Measurements from ENCODE around the gene SPOUT1. TPM values are rescaled to one million over a fixed set of nuclear protein-coding genes. Genes with fewer than 3 reads are reported as not detected.

Gene SPOUT1
- total RNA-seq, 4 donors from 2014 or later: 9.6 to 26.0 (median 21.1) TPM

- WGBS, 2 donors (ENCODE audit: low coverage in 1 of 2): no CpG with 5 or more reads among the region's 3 CpGs
- no peaks in the 10 kb centered on the region for H3K27me3 ChIP-seq
- H3K36me3 ChIP-seq: peaks cover 0 to 64% of the 10 kb centered on the region in 2 donors
- no peaks in the 10 kb centered on the region for H3K4me1 ChIP-seq
- H3K4me3 ChIP-seq: no peak overlapping the region
- no peak for ATAC-seq
- no peak overlapping the region for H3K27ac ChIP-seq
- no peaks in the 10 kb centered on the region for H3K9me3 ChIP-seq
- TF ChIP-seq POLR2AphosphoS5 (IDR thresholded peaks at IDR 0.05) (no peak), CTCF (IDR thresholded peaks at IDR 0.05) (no peak), POLR2A (IDR thresholded peaks at IDR 0.05) (no peak), EP300 (IDR thresholded peaks at IDR 0.05) (no peak)
Observed at GRCh38 chr9:128808543-128808942, 21.1 kb downstream of the SPOUT1 start.

GRCh38 chr9:128807827-128808226 lies 21.8 kb downstream of the SPOUT1 start:
- H3K4me3 ChIP-seq: no peak overlapping the region
- ATAC-seq: no peak

GRCh38 chr9:128805661-128806060 lies 23.9 kb downstream of the SPOUT1 start:
- no peak overlapping the region for H3K4me3 ChIP-seq

More at GRCh38 chr9:128807827-128808226, 21.8 kb downstream of the SPOUT1 start:
- Histone ChIP-seq H3K36me3 (peaks cover 0 to 71% of the 10 kb centered on the region in 2 donors), H3K9me3 (no peaks in the 10 kb centered on the region), H3K27me3 (no peaks in the 10 kb centered on the region), H3K27ac (no peak overlapping the region), H3K4me1 (no peaks in the 10 kb centered on the region)
- no CpG with 5 or more reads among the region's 14 CpGs for WGBS, 2 donors (ENCODE audit: low coverage in 1 of 2)
- no peak for TF ChIP-seq EP300 (IDR thresholded peaks at IDR 0.05)
- TF ChIP-seq POLR2A (IDR thresholded peaks at IDR 0.05): no peak
- TF ChIP-seq POLR2AphosphoS5 (IDR thresholded peaks at IDR 0.05): no peak
- TF ChIP-seq CTCF (IDR thresholded peaks at IDR 0.05): no peak

GRCh38 chr9:128802482-128802881 lies 27.1 kb downstream of the SPOUT1 start:
- peaks cover 0 to 100% of the 10 kb centered on the region in 2 donors for H3K36me3 ChIP-seq
- no peaks in the 10 kb centered on the region for H3K4me1 ChIP-seq
- TF ChIP-seq EP300 (IDR thresholded peaks at IDR 0.05) (no peak), POLR2A (IDR thresholded peaks at IDR 0.05) (no peak), POLR2AphosphoS5 (IDR thresholded peaks at IDR 0.05) (no peak), CTCF (IDR thresholded peaks at IDR 0.05) (no peak)
- no peak overlapping the region for H3K27ac ChIP-seq
- H3K4me3 ChIP-seq: no peak overlapping the region
- no peaks in the 10 kb centered on the region for H3K27me3 ChIP-seq
- no peaks in the 10 kb centered on the region for H3K9me3 ChIP-seq
- WGBS, 2 donors (ENCODE audit: low coverage in 1 of 2): 92 to 100% methylated on average over 2 to 4 of the region's 4 CpGs
- ATAC-seq: no peak

More at GRCh38 chr9:128805661-128806060, 23.9 kb downstream of the SPOUT1 start:
- Histone ChIP-seq H3K9me3 (no peaks in the 10 kb centered on the region), H3K27ac (no peak overlapping the region), H3K27me3 (no peaks in the 10 kb centered on the region), H3K36me3 (peaks cover 0 to 93% of the 10 kb centered on the region in 2 donors), H3K4me1 (no peaks in the 10 kb centered on the region)
- no peak for ATAC-seq
- no peak for TF ChIP-seq POLR2A (IDR thresholded peaks at IDR 0.05)
- no peak for TF ChIP-seq POLR2AphosphoS5 (IDR thresholded peaks at IDR 0.05)
- no peak for TF ChIP-seq CTCF (IDR thresholded peaks at IDR 0.05)
- no peak for TF ChIP-seq EP300 (IDR thresholded peaks at IDR 0.05)
- WGBS, 2 donors (ENCODE audit: low coverage in 1 of 2): 72 to 73% methylated on average over 3 to 5 of the region's 14 CpGs

DNA sequence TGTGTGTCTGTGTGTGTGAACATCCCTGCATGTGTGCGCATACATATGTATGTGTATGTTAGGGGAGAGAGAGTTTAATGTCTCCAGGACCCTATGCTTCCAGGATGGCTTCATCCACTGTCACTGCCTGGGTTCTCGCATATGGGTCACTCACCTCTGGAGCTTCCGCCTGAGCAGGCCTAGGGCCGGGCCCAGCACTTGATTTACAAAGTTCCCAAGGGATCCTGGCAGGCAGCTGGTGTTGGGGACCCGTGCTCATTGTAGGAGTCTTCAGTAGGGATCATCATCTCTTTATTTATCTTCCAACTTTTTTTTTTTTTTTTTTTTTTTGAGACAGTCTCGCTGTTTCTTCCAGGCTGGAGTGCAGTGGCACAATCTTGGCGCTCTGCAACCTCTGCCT lies 29.5 kb downstream of the SPOUT1 start:
- Histone ChIP-seq H3K27me3 (no peaks in the 10 kb centered on the region), H3K27ac (no peak overlapping the region), H3K9me3 (no peaks in the 10 kb centered on the region), H3K4me3 (no peak overlapping the region), H3K4me1 (no peaks in the 10 kb centered on the region), H3K36me3 (peaks cover 0 to 100% of the 10 kb centered on the region in 2 donors)
- no peak for ATAC-seq
- WGBS, 2 donors (ENCODE audit: low coverage in 1 of 2): 92 to 93% methylated on average over 3 to 4 of the region's 7 CpGs
- TF ChIP-seq EP300 (IDR thresholded peaks at IDR 0.05): no peak
- TF ChIP-seq POLR2A (IDR thresholded peaks at IDR 0.05): no peak
- no peak for TF ChIP-seq CTCF (IDR thresholded peaks at IDR 0.05)
- TF ChIP-seq POLR2AphosphoS5 (IDR thresholded peaks at IDR 0.05): no peak

Measured in gastroesophageal sphincter (tissue), 4 donors.